OCI-LY7 (cell line): ENCODE measurements around the gene GLIPR1.
"Not testable (repeated sequence)": the region's sequence is repeated elsewhere in the genome, so short reads cannot be mapped to it uniquely, and the experiment has no call there.

Experiments
- CTCF ChIP-seq: fragments of 200-600 bp; sonication (generic); conservative IDR thresholded peaks from 2 replicates; pipeline ENCODE4 v1.5.1; 2014; ENCODE audit warnings: mild to moderate bottlenecking, antibody characterized with exemption, low read length, moderate library complexity, mixed read lengths
- EZH2phosphoT487 ChIP-seq: fragments of 200-600 bp; sonication (generic); IDR thresholded peaks from 2 replicates; pipeline ENCODE4 v1.6.1; 2018; ENCODE audit warnings: low read depth, borderline replicate concordance, mild to moderate bottlenecking, mixed run types, antibody characterized with exemption, low read length, moderate library complexity, mixed read lengths

- TF ChIP-seq CTCF, EZH2phosphoT487: not testable (repeated sequence)
These were observed 38.7 kb upstream of the GLIPR1 start for GRCh38 chr12:75441687-75442449.
